Measurements from ENCODE around the gene DNAL1.

DNAL1 gene

GRCh38 chr14:73710737-73711136 lies 66.0 kb downstream of the DNAL1 start:
- no peak for DNase-seq

- no peak for DNase-seq
Observed at GRCh38 chr14:73712071-73712506, 67.3 kb downstream of the DNAL1 start.

DNA sequence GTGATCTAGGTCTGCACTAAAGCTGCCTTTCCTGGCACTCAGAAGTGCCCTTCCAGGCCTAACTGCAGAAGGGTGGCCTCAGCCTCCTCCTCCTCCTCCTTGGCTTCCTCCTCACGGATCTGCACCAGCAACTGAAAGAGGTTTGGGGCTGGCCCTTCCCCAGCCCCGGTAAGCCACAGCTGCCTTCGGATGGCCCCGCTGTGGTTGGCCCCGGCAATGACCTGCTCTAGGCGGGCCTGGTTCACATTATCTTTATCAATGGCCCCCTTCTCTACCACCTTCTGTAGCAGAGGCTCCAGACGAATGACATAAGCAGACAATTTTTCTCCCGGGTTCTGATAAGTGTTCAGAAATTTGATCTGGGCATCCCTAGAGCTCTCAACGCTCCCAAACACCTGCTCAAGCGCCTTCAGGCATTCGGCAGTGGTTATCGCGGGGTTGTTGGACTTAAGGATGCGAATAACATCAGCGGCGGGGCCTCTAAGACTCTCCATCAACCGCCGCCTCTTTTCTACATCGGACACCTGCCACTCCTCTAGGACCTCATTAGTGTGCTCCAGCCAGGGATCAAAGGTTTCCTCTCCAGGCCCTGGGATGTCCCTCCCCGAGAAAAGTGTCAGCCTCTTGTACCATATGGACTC lies 67.9 kb downstream of the DNAL1 start:
- no peak for DNase-seq

GRCh38 chr14:73713206-73713802 lies 68.5 kb downstream of the DNAL1 start:
- no peak for DNase-seq

- peak; percentile 81 to 87 for DNase-seq
Observed at GRCh38 chr14:73713803-73714655, 69.2 kb downstream of the DNAL1 start, which contains the start of gene PNMA1. PNMA1 (minus strand) TSS chr14:73714384; CDS start chr14:73713639, 745 bp downstream.

DNA sequence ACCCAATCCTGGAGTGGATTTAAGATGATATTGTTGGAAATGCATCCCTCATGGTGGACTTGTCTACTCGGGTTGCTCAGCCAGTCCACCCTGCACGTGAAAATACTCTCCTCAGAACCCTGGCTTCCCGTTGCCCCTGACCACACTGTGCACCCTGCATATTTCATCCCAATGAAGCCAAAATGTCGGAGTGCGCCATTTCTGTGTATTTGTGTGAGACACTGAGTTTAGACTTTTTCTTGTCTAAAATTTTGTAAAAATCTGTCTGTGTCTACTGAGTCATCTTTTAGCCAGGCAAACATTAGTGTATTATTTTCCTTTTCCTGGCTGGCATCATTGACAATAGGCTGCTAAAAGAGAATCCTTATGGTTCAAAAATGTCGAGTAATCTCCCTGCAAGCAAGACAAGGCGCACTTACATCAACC lies 69.9 kb downstream of the DNAL1 start:
- DNase-seq, result no peak

DNA sequence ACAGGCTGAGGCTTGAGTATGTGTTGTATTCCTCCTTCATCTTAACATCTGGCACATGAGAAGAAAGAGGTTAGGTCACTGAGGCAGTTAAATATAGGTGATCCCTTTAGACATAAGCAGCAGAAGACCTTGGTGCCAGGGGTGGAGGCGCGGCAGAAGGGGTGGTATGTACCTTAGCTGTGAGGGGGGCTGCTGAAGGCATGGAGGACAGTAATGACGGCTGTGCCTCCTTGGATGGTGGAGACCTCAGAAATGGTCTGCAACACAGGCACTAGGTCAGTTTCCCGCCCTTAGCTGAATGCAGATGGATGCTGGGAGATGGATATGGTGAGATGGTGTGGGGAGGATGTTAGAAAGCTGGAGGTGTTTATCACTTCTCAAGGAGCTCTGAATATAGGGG lies 70.9 kb downstream of the DNAL1 start:
- no peak for DNase-seq

DNA sequence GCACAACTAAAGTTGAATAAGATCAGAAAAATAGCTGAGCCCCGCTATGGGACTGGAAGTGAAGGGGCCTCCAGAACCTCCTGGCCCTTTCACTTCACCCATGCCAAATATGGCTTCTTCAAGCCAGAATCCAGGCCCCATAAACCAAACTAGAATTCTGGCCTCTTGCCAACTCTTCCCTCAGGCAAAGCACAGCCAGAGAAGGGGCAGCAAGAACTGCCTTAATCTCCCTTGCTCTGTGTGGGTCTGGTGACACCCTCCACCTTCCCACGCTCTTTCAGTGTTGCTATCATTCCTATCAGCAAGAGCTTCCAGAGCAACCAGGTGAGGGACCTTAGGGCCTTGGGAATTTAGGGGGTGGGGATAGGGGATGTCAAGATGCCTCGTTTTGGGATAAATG lies 72.5 kb downstream of the DNAL1 start:
- DNase-seq, result no peak

- DNase-seq, result no peak
Observed at GRCh38 chr14:73717711-73718417, 73.1 kb downstream of the DNAL1 start.

DNA sequence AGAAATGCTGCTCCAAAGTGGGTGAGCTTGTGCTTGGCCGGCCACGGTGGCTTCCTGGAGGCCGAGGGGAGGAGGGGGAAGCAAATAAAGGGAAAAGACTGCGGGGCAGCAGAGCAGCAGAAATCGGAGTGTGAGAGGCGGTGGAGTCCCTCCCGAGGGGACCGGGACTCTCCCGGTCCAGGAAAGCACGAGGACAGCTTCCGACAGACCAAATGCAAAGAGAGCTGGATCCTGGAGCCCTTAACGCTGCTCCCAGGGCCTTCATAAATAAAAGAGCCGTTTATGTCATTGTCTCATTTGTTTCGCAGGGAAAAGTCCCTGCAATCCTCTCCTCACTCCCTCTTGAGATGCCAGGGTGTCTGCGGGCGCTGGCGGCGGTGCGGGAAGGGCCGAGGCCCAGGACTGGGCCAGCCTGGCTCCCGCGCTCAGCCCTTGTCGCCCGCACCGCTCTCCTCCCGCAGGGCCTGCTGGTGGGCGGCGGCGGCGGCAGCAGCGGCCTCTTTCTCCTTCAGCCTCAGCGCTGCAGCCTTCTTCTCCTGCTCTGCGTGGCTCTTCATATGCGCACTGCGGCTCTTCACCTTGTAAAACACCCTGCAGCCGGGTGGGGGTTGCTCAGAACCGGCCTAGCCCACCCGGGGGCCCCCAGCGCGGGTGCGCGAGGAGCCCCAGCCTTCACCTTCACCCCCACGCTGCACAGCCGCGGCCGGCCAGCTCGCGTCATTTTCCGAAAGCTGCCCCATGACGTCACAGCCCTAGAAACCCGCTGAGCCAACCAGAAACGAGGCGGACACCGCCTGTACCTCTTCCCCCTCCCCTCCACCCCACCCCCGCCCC lies 73.8 kb downstream of the DNAL1 start:
- DNase-seq, result no peak

DNA sequence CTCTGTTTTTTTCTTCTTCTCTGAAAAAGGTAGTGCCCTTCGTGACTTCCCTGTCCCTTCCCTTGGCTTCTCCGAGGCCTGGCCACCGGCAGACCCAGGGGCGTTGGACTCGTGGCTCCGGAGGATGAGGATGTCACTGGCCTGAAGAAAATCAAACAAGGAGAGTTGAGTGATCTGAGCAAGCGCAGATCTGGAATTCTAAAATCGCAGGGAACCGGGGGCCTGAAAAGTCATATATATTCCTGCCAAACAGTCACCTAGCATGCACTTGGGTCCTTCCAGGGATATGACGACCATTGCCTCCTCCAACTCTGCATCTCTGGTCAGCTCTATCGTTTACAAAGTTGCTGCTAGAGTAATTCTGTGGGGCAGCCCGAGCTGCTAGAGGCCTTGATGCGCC lies 74.6 kb downstream of the DNAL1 start:
- DNase-seq, result no peak

DNA sequence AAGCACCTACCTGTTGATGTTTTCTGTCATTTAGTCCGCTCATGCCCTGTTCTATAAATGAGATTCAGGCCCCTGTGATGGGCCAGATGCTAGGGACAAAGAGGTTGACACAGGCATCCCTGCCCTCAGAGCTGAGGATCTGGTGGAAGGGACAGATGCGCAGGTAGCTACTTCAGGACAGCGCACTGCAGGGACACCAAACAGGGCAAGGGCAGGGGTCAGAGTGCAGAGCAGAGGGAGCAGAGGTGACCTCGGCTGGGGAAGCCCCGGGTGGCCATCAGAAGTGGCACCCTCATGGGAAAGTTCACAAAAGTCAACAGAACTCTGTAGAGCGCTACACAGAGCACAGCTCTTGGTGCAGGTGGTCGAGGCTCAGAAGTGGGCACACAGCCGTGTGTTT lies 75.0 kb downstream of the DNAL1 start:
- DNase-seq, result no peak

DNA sequence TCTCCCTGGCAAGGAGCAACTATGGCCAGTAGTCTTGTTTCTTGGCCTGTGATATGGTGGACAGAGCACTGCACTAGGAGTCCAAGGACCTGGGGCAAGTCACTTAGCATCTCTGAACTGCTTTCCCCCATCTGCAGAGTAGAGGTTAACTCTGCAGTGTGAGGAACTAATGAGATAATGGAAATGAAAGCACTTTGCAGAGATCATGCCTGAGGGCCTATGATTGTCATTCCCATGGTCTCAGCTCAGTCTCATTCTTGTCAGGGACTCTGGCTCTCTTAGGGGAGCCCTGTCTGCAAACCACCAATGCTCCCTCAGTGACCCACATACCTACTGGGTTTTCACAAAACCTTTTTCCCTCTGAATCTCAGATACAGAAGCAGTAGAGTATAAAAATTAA lies 75.8 kb downstream of the DNAL1 start:
- no peak for DNase-seq

DNA sequence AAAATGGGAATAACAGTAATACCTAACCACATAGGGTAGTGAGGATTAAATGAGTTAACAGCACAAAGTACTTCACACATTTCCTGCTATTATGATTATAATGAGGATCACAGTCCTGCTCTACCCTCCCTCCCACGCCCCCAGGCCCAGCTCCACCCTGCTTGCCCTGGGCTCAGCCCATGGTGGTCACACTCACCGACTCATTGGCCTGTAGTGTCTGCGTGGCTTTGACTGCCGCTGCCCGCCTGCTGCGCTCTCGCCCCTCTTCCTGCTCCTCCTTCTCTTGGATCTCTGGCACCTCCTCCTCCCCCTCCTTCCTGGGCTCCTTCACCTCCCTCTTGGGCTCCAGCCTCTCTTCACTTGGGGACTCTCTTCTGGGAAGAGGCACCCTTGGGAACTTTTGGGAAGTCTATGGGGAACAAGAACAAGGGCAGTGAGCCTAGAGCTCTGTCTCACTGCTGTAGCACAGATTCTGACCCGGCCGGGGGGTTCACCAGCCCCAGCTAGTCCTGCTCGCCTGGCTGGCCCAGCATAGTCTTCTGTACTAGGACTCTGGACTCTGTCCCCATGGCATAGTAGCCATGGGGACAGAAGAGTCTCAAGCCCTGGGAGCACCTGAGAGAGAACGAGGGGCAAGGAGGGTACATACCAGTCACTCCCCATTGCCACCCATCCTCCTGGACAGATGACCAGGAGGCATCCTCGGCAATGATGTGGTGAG lies 76.5 kb downstream of the DNAL1 start:
- DNase-seq, result no peak

DNA sequence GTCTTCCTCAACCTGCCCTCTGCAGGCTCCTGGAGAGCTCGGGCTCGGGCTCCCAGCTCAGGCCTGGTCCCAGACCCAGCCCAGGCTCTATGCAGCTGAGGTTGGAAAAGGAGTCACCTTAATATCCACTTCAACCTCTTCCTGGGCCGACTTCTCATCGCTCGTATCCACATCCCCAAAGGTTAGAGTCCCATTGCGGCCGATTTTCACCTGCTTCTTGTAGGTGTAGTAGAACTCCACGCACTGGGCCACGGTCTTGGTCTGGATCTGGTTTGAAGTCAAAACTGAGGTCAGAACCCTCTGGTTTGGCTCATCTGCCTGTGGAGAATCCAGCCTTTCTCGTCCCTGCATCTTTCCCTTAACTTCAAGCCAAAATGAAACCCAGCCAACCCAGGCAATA lies 77.8 kb downstream of the DNAL1 start:
- DNase-seq, result no peak

GRCh38 chr14:73723406-73723796 lies 78.6 kb downstream of the DNAL1 start:
- DNase-seq, result no peak

GRCh38 chr14:73723797-73724661 lies 79.2 kb downstream of the DNAL1 start:
- no peak for DNase-seq

- no peak for DNase-seq
Observed at GRCh38 chr14:73724696-73725095, 79.9 kb downstream of the DNAL1 start.

DNA sequence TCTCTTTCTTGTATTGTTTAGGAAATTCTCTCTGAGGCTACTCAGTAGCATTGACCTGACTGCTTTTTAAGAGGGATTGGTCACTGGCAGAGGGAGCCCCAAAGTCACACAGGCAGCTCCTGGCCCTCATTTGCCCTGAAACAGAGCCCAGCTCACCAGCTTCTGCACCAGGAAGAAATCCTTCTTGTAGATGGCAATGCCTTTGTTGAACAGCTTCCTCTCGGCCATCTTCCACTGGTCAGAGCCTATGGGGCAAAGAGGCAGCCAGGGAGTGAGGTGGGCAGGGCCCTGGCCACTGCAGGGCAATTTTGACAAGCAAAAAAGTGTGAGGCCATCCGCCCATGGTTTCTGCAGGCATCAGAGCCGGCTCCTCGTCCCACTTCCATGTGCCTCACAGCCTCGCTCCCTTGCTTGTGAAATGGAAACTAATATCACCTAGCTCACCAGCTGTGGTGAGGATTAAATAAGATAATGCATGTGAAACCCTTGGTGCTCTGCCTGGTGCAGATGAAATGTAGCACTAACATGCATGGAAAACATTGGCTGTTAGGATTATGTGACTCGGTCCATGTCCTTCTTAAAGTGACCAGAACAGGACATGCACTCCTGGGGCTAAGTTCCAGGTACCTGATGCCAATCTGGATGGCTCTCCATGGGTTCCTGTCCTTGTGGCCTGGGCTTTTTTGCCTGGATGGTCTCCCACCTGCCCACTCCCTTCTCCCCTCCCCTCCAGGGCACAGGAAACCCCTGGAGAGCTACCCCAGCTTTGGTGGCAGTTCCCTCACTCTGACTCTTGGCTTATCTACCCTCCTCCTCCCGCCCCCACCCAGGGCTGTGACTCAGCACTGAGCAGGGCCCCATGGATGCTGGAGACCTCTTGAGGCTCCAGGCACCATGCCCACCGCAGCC lies 80.6 kb downstream of the DNAL1 start:
- peak in 1 of 2 experiments; percentile 41 for DNase-seq

Data from stimulated activated CD4-positive, alpha-beta T cell treated with anti-CD3 and anti-CD28 coated beads, Interleukin-4, amount 100 ng/mL, for 4 hours (primary cell).